Measurements from ENCODE around the gene UNC119B. TPM values are rescaled to one million over a fixed set of nuclear protein-coding genes. Genes with fewer than 3 reads are reported as not detected.
A peak's percentile ranks its signal among the peaks of the same experiment; 100 is the strongest.

The UNC119B gene
- total RNA-seq, 2 experiments from 2014 or later = 17.2 to 27.4 TPM

- Histone ChIP-seq H3K79me2 (ENCODE audit: insufficient read depth, low read depth, low read length) (no peaks in the 10 kb centered on the region), H3K27ac (ENCODE audit: low read depth, low read length, poor library complexity, severe bottlenecking) (peak overlapping the region; percentile 1), H2AFZ (ENCODE audit: low read length) (no peak overlapping the region), H3K9me2 (ENCODE audit: insufficient read depth, low read length) (no peaks in the 10 kb centered on the region), H3K9me3 (ENCODE audit: low read length) (no peaks in the 10 kb centered on the region), H3K4me2 (ENCODE audit: low read length) (peak overlapping the region; percentile 56), H3K36me3 (ENCODE audit: insufficient read depth, low read length) (peaks cover 66% of the 10 kb centered on the region), H3K4me3 (ENCODE audit: low read depth, low read length, poor library complexity, severe bottlenecking) (peak overlapping the region; percentile 11), H3K4me1 (ENCODE audit: insufficient read depth, low read length, poor library complexity, severe bottlenecking) (peaks cover 36% of the 10 kb centered on the region), H4K20me1 (ENCODE audit: insufficient read depth, low read length) (no peaks in the 10 kb centered on the region)
- BruUV-seq (replicated peaks) = no TSS peak
- TF ChIP-seq, protein P1, sequence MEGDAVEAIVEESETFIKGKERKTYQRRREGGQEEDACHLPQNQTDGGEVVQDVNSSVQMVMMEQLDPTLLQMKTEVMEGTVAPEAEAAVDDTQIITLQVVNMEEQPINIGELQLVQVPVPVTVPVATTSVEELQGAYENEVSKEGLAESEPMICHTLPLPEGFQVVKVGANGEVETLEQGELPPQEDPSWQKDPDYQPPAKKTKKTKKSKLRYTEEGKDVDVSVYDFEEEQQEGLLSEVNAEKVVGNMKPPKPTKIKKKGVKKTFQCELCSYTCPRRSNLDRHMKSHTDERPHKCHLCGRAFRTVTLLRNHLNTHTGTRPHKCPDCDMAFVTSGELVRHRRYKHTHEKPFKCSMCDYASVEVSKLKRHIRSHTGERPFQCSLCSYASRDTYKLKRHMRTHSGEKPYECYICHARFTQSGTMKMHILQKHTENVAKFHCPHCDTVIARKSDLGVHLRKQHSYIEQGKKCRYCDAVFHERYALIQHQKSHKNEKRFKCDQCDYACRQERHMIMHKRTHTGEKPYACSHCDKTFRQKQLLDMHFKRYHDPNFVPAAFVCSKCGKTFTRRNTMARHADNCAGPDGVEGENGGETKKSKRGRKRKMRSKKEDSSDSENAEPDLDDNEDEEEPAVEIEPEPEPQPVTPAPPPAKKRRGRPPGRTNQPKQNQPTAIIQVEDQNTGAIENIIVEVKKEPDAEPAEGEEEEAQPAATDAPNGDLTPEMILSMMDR (conservative IDR thresholded peaks at IDR 0.05; ENCODE audit: low read length) = no peak
- TF ChIP-seq EZH2phosphoT487 (IDR thresholded peaks at IDR 0.05; ENCODE audit: borderline replicate concordance, low read depth, low read length) = no peak
- CTCF ChIA-PET (ENCODE audit: unreplicated experiment) = interaction anchor here (0.5 to 1.6 kb wide), 2 partner anchors 73 to 203 kb away, joined by 3 to 6 read pairs; no protein-coding TSS in a partner anchor
- peak; percentile 61 for DNase-seq (ENCODE audit: low spot score)
- intact Hi-C loops (cut with micrococcal nuclease; ENCODE audit: unreplicated experiment) = loop anchor here (10.0 kb wide), 1 partner anchor 287 kb away; the partner anchor contains the start of gene COX6A1
- POLR2A ChIA-PET = interaction anchor here (0.5 kb wide), 1 partner anchor 427 kb away, joined by 6 read pairs; no protein-coding TSS in a partner anchor
These were observed 11.6 kb downstream of the UNC119B start for GRCh38 chr12:120721866-120722265.

GRCh38 chr12:120722784-120723183 is 12.5 kb downstream of the UNC119B start:
- H3K27ac ChIP-seq (ENCODE audit: low read depth, low read length, poor library complexity, severe bottlenecking) = no peak overlapping the region
- H3K9me2 ChIP-seq (ENCODE audit: insufficient read depth, low read length) = no peaks in the 10 kb centered on the region
- TF ChIP-seq, protein P1 (conservative IDR thresholded peaks at IDR 0.05; ENCODE audit: low read length) = no peak
- TF ChIP-seq EZH2phosphoT487 (IDR thresholded peaks at IDR 0.05; ENCODE audit: borderline replicate concordance, low read depth, low read length) = no peak
- DNase-seq (ENCODE audit: low spot score) = no peak
- peaks cover 61% of the 10 kb centered on the region for H3K36me3 ChIP-seq (ENCODE audit: insufficient read depth, low read length)
- ChIA-PET POLR2A (no interaction called here), CTCF (ENCODE audit: unreplicated experiment) (no interaction called here)
- peaks cover 36% of the 10 kb centered on the region for H3K4me1 ChIP-seq (ENCODE audit: insufficient read depth, low read length, poor library complexity, severe bottlenecking)
- H4K20me1 ChIP-seq (ENCODE audit: insufficient read depth, low read length) = no peaks in the 10 kb centered on the region
- intact Hi-C loops (cut with micrococcal nuclease; ENCODE audit: unreplicated experiment) = loop anchor here (10.0 kb wide), 1 partner anchor 288 kb away; the partner anchor contains the start of gene COX6A1
- no peak overlapping the region for H3K4me3 ChIP-seq (ENCODE audit: low read depth, low read length, poor library complexity, severe bottlenecking)
- no TSS peak for BruUV-seq (replicated peaks)
- H3K79me2 ChIP-seq (ENCODE audit: insufficient read depth, low read depth, low read length) = no peaks in the 10 kb centered on the region
- no peaks in the 10 kb centered on the region for H3K9me3 ChIP-seq (ENCODE audit: low read length)
- no peak overlapping the region for H3K4me2 ChIP-seq (ENCODE audit: low read length)
- no peak overlapping the region for H2AFZ ChIP-seq (ENCODE audit: low read length)

DNA sequence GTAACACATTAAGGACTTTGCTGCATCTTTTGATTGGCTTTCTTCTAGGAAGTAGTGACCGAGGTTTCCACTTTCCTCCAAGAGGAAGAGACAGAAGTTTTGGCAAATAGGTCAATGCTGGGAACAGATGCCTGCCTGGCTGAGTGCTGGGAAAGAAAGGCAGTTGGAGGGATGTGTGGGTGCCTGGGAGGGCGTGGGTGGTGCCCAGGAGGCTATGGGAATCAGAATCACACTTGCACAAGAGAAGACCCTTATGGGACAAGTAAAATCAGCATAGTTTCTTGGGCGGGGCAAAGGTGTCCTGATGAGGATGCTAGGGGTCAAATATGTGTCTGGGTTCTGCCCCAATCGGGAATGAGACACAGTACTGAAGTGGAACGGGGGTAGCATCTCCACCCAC is 14.5 kb downstream of the UNC119B start:
- intact Hi-C loops (cut with micrococcal nuclease; ENCODE audit: unreplicated experiment) = loop anchor here (5.0 to 10.0 kb wide), 3 partner anchors 142 to 290 kb away; partner anchors contain the start of genes COX6A1 and POP5
- Histone ChIP-seq H2AFZ (ENCODE audit: low read length) (no peak overlapping the region), H3K4me1 (ENCODE audit: insufficient read depth, low read length, poor library complexity, severe bottlenecking) (peaks cover 36% of the 10 kb centered on the region), H3K27ac (ENCODE audit: low read depth, low read length, poor library complexity, severe bottlenecking) (no peak overlapping the region), H4K20me1 (ENCODE audit: insufficient read depth, low read length) (no peaks in the 10 kb centered on the region), H3K4me3 (ENCODE audit: low read depth, low read length, poor library complexity, severe bottlenecking) (no peak overlapping the region), H3K36me3 (ENCODE audit: insufficient read depth, low read length) (peaks cover 44% of the 10 kb centered on the region), H3K79me2 (ENCODE audit: insufficient read depth, low read depth, low read length) (no peaks in the 10 kb centered on the region), H3K9me2 (ENCODE audit: insufficient read depth, low read length) (no peaks in the 10 kb centered on the region), H3K9me3 (ENCODE audit: low read length) (no peaks in the 10 kb centered on the region), H3K4me2 (ENCODE audit: low read length) (peak overlapping the region; percentile 69; the same call in 1 of the 2 replicates)
- CTCF ChIA-PET (ENCODE audit: unreplicated experiment) = no interaction called here
- POLR2A ChIA-PET = no interaction called here
- no TSS peak for BruUV-seq (replicated peaks)
- no peak for TF ChIP-seq EZH2phosphoT487 (IDR thresholded peaks at IDR 0.05; ENCODE audit: borderline replicate concordance, low read depth, low read length)
- TF ChIP-seq, protein P1 (conservative IDR thresholded peaks at IDR 0.05; ENCODE audit: low read length) = no peak
- DNase-seq (ENCODE audit: low spot score) = no peak

All from OCI-LY7 (cell line).